GM12875 (cell line): Measurements from ENCODE around the gene TF.

Experiments
- H3K4me3 ChIP-seq: one replicate; pipeline ENCODE4 v1.5.1; 2011; ENCODE audit warnings: low read depth, low read length, control low read depth
- CTCF ChIP-seq: IDR thresholded peaks from 2 replicates; pipeline ENCODE4 v1.5.1; 2011; ENCODE audit warnings: low read depth, mild to moderate bottlenecking, control low read depth, inconsistent platforms, low read length, moderate library complexity, borderline replicate concordance; ENCODE audit not compliant: insufficient read depth

The TF gene

GRCh38 chr3:133820889-133821675 is 74.9 kb downstream of the TF start:
- H3K4me3 ChIP-seq: no peak overlapping the region
- TF ChIP-seq CTCF: no peak

- no peak overlapping the region for H3K4me3 ChIP-seq
- TF ChIP-seq CTCF: peak; percentile 14; the same call in 1 of the 2 replicates
Observed at GRCh38 chr3:133821767-133822638, 75.8 kb downstream of the TF start.

GRCh38 chr3:133824961-133825485 is 78.8 kb downstream of the TF start:
- no peak overlapping the region for H3K4me3 ChIP-seq
- no peak for TF ChIP-seq CTCF

- H3K4me3 ChIP-seq: no peak overlapping the region
- TF ChIP-seq CTCF: no peak
Observed at GRCh38 chr3:133825969-133826727, 80.0 kb downstream of the TF start.

GRCh38 chr3:133827136-133827535 is 80.9 kb downstream of the TF start:
- no peak overlapping the region for H3K4me3 ChIP-seq
- no peak for TF ChIP-seq CTCF

GRCh38 chr3:133827684-133828083 is 81.5 kb downstream of the TF start:
- no peak for TF ChIP-seq CTCF
- no peak overlapping the region for H3K4me3 ChIP-seq
